GM23248 (cell line): ENCODE data around the gene CAMK1D. TPM values are rescaled to one million over a fixed set of nuclear protein-coding genes. Genes with fewer than 3 reads are reported as not detected.
"Not testable (repeated sequence)": the region's sequence is repeated elsewhere in the genome, so short reads cannot be mapped to it uniquely, and the experiment has no call there.

Experiments
- DNase-seq: peaks from one replicate; pipeline ENCODE4 v3.0.0-alpha.2; 2015
- H2AFZ ChIP-seq: fragments of 200-600 bp; sonication (generic); 2 replicates; pipeline ENCODE4 v1.6.1; 2016; ENCODE audit warnings: antibody characterized with exemption
- H3F3A ChIP-seq: fragments of 200-600 bp; sonication (generic); 2 replicates; pipeline ENCODE4 v1.6.1; 2016; ENCODE audit warnings: mild to moderate bottlenecking, antibody characterized with exemption, mixed run types; ENCODE audit not compliant: insufficient read depth
- H3K27ac ChIP-seq: fragments of 200-600 bp; sonication (generic); 2 replicates; pipeline ENCODE4 v1.5.1; 2016; ENCODE audit warnings: mild to moderate bottlenecking
- H3K27me3 ChIP-seq: fragments of 200-600 bp; sonication (generic); replicated peaks from 2 replicates; pipeline ENCODE4 v1.6.1; 2016; ENCODE audit warnings: mild to moderate bottlenecking; ENCODE audit not compliant: insufficient read depth
- H3K36me3 ChIP-seq: fragments of 200-600 bp; sonication (generic); 2 replicates; pipeline ENCODE4 v1.6.1; 2016; ENCODE audit warnings: low read depth, mild to moderate bottlenecking
- H3K4me1 ChIP-seq: fragments of 200-600 bp; sonication (generic); 2 replicates; pipeline ENCODE4 v1.6.1; 2016; ENCODE audit warnings: mild to moderate bottlenecking; ENCODE audit not compliant: insufficient read depth
- H3K4me2 ChIP-seq: fragments of 200-600 bp; sonication (generic); one replicate; pipeline ENCODE4 v1.6.1; 2016; ENCODE audit warnings: mild to moderate bottlenecking; ENCODE audit not compliant: unreplicated experiment
- H3K4me3 ChIP-seq: fragments of 200-600 bp; sonication (generic); 2 replicates; pipeline ENCODE4 v1.5.1; 2016; ENCODE audit warnings: mild to moderate bottlenecking
- H3K79me2 ChIP-seq: fragments of 200-600 bp; sonication (generic); 2 replicates; pipeline ENCODE4 v1.6.1; 2016; ENCODE audit warnings: mild to moderate bottlenecking; ENCODE audit not compliant: insufficient read depth
- H3K9ac ChIP-seq: fragments of 200-600 bp; sonication (generic); 2 replicates; pipeline ENCODE4 v1.6.1; 2016; ENCODE audit warnings: mild to moderate bottlenecking
- H3K9me2 ChIP-seq: fragments of 200-600 bp; sonication (generic); 2 replicates; pipeline ENCODE4 v1.6.1; 2016; ENCODE audit warnings: mixed run types, mild to moderate bottlenecking, moderate library complexity; ENCODE audit not compliant: insufficient read depth
- H3K9me3 ChIP-seq: fragments of 200-600 bp; sonication (generic); one replicate; pipeline ENCODE4 v1.6.1; 2017; ENCODE audit warnings: low read depth
- H4K20me1 ChIP-seq: fragments of 200-600 bp; sonication (generic); 2 replicates; pipeline ENCODE4 v1.6.0; 2016; ENCODE audit not compliant: insufficient read depth
- EZH2 ChIP-seq: fragments of 200-600 bp; sonication (generic); IDR thresholded peaks from 2 replicates; pipeline ENCODE4 v1.6.1; 2018; ENCODE audit warnings: antibody characterized with exemption, mild to moderate bottlenecking; ENCODE audit not compliant: insufficient read depth, poor library complexity, severe bottlenecking
- EZH2phosphoT487 ChIP-seq: fragments of 200-600 bp; sonication (generic); IDR thresholded peaks from 2 replicates; pipeline ENCODE4 v1.6.1; 2018; ENCODE audit warnings: antibody characterized with exemption, moderate library complexity, mild to moderate bottlenecking, low read depth; ENCODE audit not compliant: insufficient read depth
- WGBS, 2 experiments: methylation state at CpG; one replicate each; pipeline ENCODE4 v1.1.6; 2015 to 2017; ENCODE audit warnings: low lambda C conversion rate in 2 of 2, low coverage in 1 of 2; ENCODE audit errors: missing lambda C conversion rate in 2 of 2; 5-methylcytosine and 5-hydroxymethylcytosine counted together
- in situ Hi-C: fragments of 300-500 bp; cut with MboI; formaldehyde crosslinking; loops from 2 replicates; pipeline ENCODE4 v1.15.0; 2020
- polyA plus RNA-seq: library from polyadenylated mRNA; unstranded; fragments of >200 nt; fragmentation: Nextera tagmentation; extraction: Ambion mirVana; gene quantifications from 2 replicates; pipeline ENCODE4 v1.2.1, GENCODE V29; 2016
- total RNA-seq: library from RNA; depleted of rRNA; stranded (reverse); fragments of >200 nt; shearing (Covaris generic); gene quantifications from 2 replicates; pipeline ENCODE4 v1.2.3, GENCODE V29; 2014

The CAMK1D gene
- total and polyA plus RNA-seq, 2 experiments from 2014 or later = 0.22 to 0.55 TPM

DNA sequence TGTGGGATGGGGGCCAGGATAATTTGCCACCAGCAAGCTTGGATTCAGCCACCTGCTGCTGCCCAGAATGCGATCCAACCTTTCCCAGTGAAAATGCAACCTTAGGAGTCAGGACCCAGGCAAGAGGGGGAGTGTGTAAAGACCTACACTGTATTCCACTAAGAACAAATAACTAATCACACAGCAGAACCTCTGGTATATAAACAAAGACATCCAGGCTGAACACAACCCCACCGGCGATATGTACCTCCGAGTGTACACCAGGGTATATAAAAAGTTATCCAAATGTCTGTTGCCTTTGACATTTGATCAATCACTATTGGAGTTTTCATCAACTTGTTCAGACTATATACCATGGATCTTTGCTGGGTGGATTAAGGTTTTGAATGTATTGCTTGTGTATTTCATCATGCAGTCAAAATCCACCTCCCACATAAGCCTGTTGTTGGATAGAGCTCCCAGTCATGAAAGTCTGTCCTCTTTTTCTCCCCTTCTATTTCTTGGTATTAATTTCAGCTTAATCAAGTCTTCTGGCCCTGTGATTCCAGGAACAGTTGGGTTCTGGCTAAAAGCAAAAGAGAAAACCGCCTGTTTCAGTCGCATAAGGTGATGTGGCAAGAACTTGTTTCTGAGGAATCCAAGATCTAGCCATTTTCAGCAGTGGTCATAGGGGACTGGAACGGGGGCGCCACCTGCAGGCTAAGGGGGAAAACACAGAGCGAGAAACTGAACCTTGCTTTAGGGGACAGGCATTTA, 361.4 kb downstream of the CAMK1D start:
- Histone ChIP-seq H3K9ac (peak overlapping the region; percentile 62), H3K4me2 (peak overlapping the region; percentile 64), H2AFZ (peak overlapping the region; percentile 71), H3K4me3 (no peak overlapping the region), H3K27ac (peak overlapping the region; percentile 65), H3K9me2 (no peaks in the 10 kb centered on the region), H4K20me1 (no peaks in the 10 kb centered on the region), H3F3A (peaks cover 43% of the 10 kb centered on the region), H3K9me3 (no peaks in the 10 kb centered on the region), H3K36me3 (no peaks in the 10 kb centered on the region), H3K79me2 (no peaks in the 10 kb centered on the region), H3K4me1 (peaks cover 52% of the 10 kb centered on the region), H3K27me3 (no peaks in the 10 kb centered on the region)
- in situ Hi-C loops = loop anchor here (10.0 kb wide), 1 partner anchor 446 kb away; no protein-coding TSS in a partner anchor
- TF ChIP-seq EZH2phosphoT487 (no peak), EZH2 (no peak)
- peak; percentile 88 for DNase-seq
- WGBS, 2 experiments = 42 to 44% methylated on average over 9 of the region's 9 CpGs

DNA sequence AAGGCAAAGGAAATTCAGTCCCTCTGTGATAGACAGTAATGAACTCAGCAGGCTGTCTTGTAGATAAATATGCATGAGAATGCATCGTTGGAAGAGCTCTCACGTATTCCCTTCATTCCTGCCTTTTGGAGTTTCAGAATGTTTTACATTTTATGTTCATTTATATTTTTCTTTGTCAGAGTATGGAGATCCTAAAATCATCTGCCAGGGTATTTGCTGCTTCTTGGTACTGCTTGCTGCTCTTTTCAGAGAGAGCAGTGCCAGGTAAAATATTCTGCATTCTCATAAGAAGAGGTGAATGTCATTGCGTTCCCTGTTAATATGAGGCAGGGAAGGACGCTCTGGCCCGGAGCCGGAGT, 362.0 kb downstream of the CAMK1D start:
- 66 to 67% methylated on average over 6 of the region's 6 CpGs for WGBS, 2 experiments
- TF ChIP-seq EZH2phosphoT487 = no peak
- no peak for TF ChIP-seq EZH2
- H3K27me3 ChIP-seq = no peaks in the 10 kb centered on the region
- in situ Hi-C loops = loop anchor here (10.0 kb wide), 1 partner anchor 447 kb away; no protein-coding TSS in a partner anchor
- no peak overlapping the region for H2AFZ ChIP-seq
- no peaks in the 10 kb centered on the region for H3K9me2 ChIP-seq
- H3K9me3 ChIP-seq = no peaks in the 10 kb centered on the region
- no peak for DNase-seq
- no peak overlapping the region for H3K9ac ChIP-seq
- H3K4me3 ChIP-seq = no peak overlapping the region
- H3F3A ChIP-seq = peaks cover 42% of the 10 kb centered on the region
- H3K36me3 ChIP-seq = no peaks in the 10 kb centered on the region
- H3K4me2 ChIP-seq = no peak overlapping the region
- no peak overlapping the region for H3K27ac ChIP-seq
- no peaks in the 10 kb centered on the region for H3K79me2 ChIP-seq
- no peaks in the 10 kb centered on the region for H4K20me1 ChIP-seq
- H3K4me1 ChIP-seq = peaks cover 46% of the 10 kb centered on the region

DNA sequence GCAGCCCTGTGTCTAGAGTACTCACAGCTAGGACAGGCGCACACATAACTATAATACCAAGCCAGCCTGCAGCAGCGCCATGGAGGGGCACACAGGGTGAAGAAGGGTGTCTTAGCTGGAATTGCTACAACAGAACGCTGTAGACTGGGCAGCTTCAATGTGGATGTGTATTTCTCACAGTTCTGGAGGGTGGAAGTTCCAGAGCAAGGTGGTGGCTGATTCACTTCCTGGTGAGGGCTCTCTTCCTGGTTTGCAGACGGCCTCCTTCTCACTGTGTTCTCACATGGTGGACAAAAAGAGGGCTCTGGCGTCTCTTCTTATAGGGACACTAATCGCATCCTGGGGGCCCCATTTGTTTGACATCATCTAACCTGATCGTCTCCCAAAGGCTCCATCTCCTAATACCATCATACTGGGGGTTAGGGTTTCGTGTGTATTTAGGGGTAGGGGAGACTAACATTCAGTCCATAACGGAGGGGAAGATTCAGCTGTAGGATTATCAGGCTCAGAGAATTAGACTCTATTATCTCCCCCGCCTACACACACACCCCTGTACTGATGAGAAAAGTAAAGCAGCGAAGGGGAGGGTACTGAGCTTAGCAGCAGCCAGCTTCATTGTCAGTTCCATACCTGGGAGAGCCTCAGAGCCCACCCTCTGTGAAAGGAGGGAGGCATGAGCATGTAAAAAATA, 363.1 kb downstream of the CAMK1D start:
- TF ChIP-seq EZH2 (no peak), EZH2phosphoT487 (no peak)
- 86 to 87% methylated on average over 11 of the region's 11 CpGs for WGBS, 2 experiments
- Histone ChIP-seq H3K4me3 (no peak overlapping the region), H3K4me2 (no peak overlapping the region), H3K9ac (no peak overlapping the region), H3K36me3 (no peaks in the 10 kb centered on the region), H3K27ac (no peak overlapping the region), H2AFZ (no peak overlapping the region), H3K79me2 (no peaks in the 10 kb centered on the region), H3K9me3 (no peaks in the 10 kb centered on the region), H4K20me1 (no peaks in the 10 kb centered on the region), H3K4me1 (peaks cover 35% of the 10 kb centered on the region), H3F3A (peaks cover 31% of the 10 kb centered on the region), H3K9me2 (no peaks in the 10 kb centered on the region), H3K27me3 (no peaks in the 10 kb centered on the region)
- in situ Hi-C loops = loop anchor here (10.0 kb wide), 1 partner anchor 448 kb away; no protein-coding TSS in a partner anchor
- DNase-seq = no peak

DNA sequence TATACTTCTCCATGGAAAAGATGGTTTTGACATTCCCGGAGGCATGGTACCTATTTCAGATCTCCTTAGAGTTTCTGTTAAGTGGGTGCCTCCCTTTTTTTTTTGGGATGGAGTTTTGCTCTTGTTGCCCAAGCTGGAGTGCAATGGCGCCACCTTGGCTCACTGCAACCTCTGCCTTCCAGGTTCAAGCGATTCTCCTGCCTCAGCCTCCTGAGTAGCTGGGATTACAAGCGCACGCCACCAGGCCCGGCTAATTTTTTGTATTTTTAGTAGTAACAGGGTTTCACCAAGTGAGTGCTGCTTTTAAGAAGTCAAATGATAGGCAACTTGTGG, 363.6 kb downstream of the CAMK1D start:
- not testable (repeated sequence) for H3K4me2 ChIP-seq, H3K9me2 ChIP-seq, H3K9me3 ChIP-seq, H3K4me3 ChIP-seq, H3K27ac ChIP-seq, H3K36me3 ChIP-seq, H3K79me2 ChIP-seq, H4K20me1 ChIP-seq, H3K27me3 ChIP-seq, H3K9ac ChIP-seq, H2AFZ ChIP-seq, DNase-seq
- peaks cover 26% of the 10 kb centered on the region for H3F3A ChIP-seq
- 90 to 95% methylated on average over 6 of the region's 6 CpGs for WGBS, 2 experiments
- in situ Hi-C loops = loop anchor here (10.0 kb wide), 1 partner anchor 448 kb away; no protein-coding TSS in a partner anchor
- H3K4me1 ChIP-seq = peaks cover 33% of the 10 kb centered on the region
